Ishikawa (cell line): ENCODE data around the gene NTM.

ENCODE experiments used
- CEBPB ChIP-seq: IDR thresholded peaks from 2 replicates; pipeline ENCODE4 v1.6.1; 2012
- CREB1 ChIP-seq: IDR thresholded peaks from 2 replicates; pipeline ENCODE4 v1.6.1; 2012; ENCODE audit warnings: low read depth
- EGR1 ChIP-seq: IDR thresholded peaks from 2 replicates; pipeline ENCODE4 v1.6.1; 2012
- EP300 ChIP-seq: IDR thresholded peaks from 2 replicates; pipeline ENCODE4 v1.6.1; 2012; ENCODE audit warnings: borderline replicate concordance
- FOXM1 ChIP-seq: IDR thresholded peaks from 2 replicates; pipeline ENCODE4 v1.6.1; 2012; ENCODE audit warnings: low read depth, borderline replicate concordance
- MAX ChIP-seq: IDR thresholded peaks from 2 replicates; pipeline ENCODE4 v1.6.1; 2012
- NFIC ChIP-seq: IDR thresholded peaks from 2 replicates; pipeline ENCODE4 v1.6.1; 2012
- RAD21 ChIP-seq: IDR thresholded peaks from 2 replicates; pipeline ENCODE4 v1.6.1; 2012; ENCODE audit warnings: low read depth
- REST ChIP-seq: IDR thresholded peaks from 2 replicates; pipeline ENCODE4 v1.6.1; 2012; ENCODE audit warnings: low read depth, mild to moderate bottlenecking
- TAF1 ChIP-seq: IDR thresholded peaks from 2 replicates; pipeline ENCODE4 v1.6.1; 2012; ENCODE audit warnings: low read depth, mild to moderate bottlenecking
- TCF12 ChIP-seq: IDR thresholded peaks from 2 replicates; pipeline ENCODE4 v1.6.1; 2012; ENCODE audit warnings: low read depth
- TEAD4 ChIP-seq: IDR thresholded peaks from 2 replicates; pipeline ENCODE4 v1.6.1; 2012
- USF1 ChIP-seq: IDR thresholded peaks from 2 replicates; pipeline ENCODE4 v1.6.1; 2012
- YY1 ChIP-seq: IDR thresholded peaks from 2 replicates; pipeline ENCODE4 v1.6.1; 2012; ENCODE audit warnings: low read depth
- ZBTB7A ChIP-seq: IDR thresholded peaks from 2 replicates; pipeline ENCODE4 v1.6.1; 2012; ENCODE audit warnings: low read depth

Gene NTM

GRCh38 chr11:132286106-132286505 lies 915.7 kb downstream of the NTM start:
- TF ChIP-seq RAD21 (no peak), TCF12 (no peak), USF1 (no peak), NFIC (no peak), MAX (no peak), CREB1 (no peak), REST (no peak), YY1 (no peak), CEBPB (no peak), ZBTB7A (no peak), EP300 (no peak), TEAD4 (no peak), FOXM1 (no peak), TAF1 (no peak), EGR1 (no peak)

GRCh38 chr11:132288036-132288435 lies 917.6 kb downstream of the NTM start:
- TF ChIP-seq TAF1: no peak

- no peak for TF ChIP-seq EP300
- no peak for TF ChIP-seq REST
- no peak for TF ChIP-seq TCF12
- TF ChIP-seq USF1: no peak
- no peak for TF ChIP-seq NFIC
- no peak for TF ChIP-seq ZBTB7A
- no peak for TF ChIP-seq EGR1
- no peak for TF ChIP-seq TAF1
- TF ChIP-seq CREB1: no peak
- no peak for TF ChIP-seq MAX
Observed at GRCh38 chr11:132289590-132290256, 919.3 kb downstream of the NTM start.

GRCh38 chr11:132293586-132293985 lies 923.2 kb downstream of the NTM start:
- TF ChIP-seq ZBTB7A: no peak
- no peak for TF ChIP-seq USF1
- TF ChIP-seq NFIC: no peak
- TF ChIP-seq EP300: no peak
- TF ChIP-seq TEAD4: no peak
- TF ChIP-seq CEBPB: no peak
- TF ChIP-seq TAF1: no peak
- TF ChIP-seq FOXM1: no peak
- no peak for TF ChIP-seq EGR1

- TF ChIP-seq CEBPB (no peak), RAD21 (no peak), ZBTB7A (no peak), USF1 (no peak), YY1 (no peak), EP300 (no peak), REST (no peak), EGR1 (no peak), CREB1 (no peak), MAX (no peak), NFIC (no peak), TEAD4 (no peak)
Observed at GRCh38 chr11:132296946-132297610, 926.7 kb downstream of the NTM start.
